Muscle of arm (tissue), 12 donors: ENCODE results near the gene ATF2. TPM values are rescaled to one million over a fixed set of nuclear protein-coding genes. Genes with fewer than 3 reads are reported as not detected.
"Not testable (repeated sequence)": the region's sequence is repeated elsewhere in the genome, so short reads cannot be mapped to it uniquely, and the experiment has no call there.

ENCODE experiments used
- DNase-seq: peaks from one replicate; pipeline ENCODE4 v3.0.0-alpha.2; 2013
- polyA plus RNA-seq, 12 donors: library from polyadenylated mRNA; unstranded; fragments of 120-200 nt; gene quantifications; one replicate each; pipeline ENCODE4 v1.2.1, GENCODE V29; 2013; ENCODE audit not compliant: insufficient read length in 12 of 12

ATF2 gene
- polyA plus RNA-seq, 12 donors = 31.9 to 51.3 (median 37.2) TPM; not detected in 1

- DNase-seq = no peak
Observed at GRCh38 chr2:175167076-175167791, 769 bp downstream of the ATF2 start.

DNA sequence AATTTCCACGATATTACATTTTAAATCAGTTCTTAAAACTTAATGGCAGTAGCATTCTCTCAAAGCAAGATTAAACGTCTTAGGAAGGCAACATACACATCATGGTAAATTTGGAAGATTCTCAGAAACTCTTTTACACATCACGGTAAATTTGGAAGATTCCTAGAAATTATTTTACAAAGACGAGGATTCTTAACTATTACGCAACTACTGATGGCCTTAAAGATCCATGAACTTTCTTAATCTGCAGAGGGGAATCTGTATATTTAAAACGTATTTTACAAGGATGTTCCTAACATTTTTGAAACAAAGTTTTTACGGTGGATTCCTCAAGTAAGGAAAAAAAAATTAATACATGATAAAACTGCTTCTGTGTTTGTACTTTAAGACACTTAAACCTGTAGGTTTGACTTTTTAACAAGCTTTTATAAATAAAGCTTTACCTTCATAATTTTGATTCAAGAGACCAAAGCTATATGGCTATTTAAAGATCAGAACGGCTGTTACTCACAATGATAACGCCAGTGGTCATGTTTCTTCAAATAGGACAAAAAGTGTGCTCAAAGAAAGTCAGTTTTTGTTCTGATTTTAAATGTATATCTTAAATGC, 1.7 kb downstream of the ATF2 start:
- no peak for DNase-seq

DNA sequence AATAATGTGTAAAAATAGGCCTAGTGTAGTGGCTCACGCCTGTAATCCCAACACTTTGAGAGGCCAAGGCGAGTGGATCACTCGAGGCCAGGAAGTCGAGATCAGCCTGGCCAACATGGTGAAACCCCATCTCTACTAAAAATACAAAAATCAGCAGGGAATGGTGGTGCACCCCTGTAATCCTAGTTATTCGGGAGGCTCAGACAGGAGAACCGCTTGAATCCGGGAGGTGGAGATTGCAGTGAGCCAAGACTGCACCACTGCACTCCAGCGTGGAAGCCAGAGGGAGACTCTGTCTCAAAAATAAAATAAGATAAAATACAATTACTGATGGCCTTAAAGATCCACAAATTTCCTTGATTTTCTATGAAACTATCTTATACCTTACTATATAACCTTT, 3.8 kb downstream of the ATF2 start:
- DNase-seq = no peak

- DNase-seq = no peak
Observed at GRCh38 chr2:175158894-175159293, 9.1 kb downstream of the ATF2 start.

DNA sequence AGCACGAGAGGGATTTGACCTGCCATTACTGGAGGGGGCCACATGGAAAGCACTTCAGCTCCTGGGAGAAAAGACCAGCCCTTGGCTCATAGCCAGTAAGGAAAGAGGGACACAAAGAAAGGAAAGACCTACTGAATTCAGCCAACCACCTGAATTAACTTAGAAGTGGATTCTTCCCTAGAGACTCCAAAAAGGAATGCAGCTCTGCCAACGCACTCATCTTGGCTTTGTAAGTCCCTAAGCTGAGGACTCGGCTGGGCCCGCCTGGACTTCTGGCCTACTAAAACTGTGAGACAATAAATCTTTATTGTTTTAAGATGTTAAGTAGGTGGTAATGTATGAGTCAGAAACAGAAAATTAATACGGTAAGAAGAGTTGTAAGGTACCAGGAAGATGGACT, 11.5 kb downstream of the ATF2 start:
- DNase-seq = no peak

DNA sequence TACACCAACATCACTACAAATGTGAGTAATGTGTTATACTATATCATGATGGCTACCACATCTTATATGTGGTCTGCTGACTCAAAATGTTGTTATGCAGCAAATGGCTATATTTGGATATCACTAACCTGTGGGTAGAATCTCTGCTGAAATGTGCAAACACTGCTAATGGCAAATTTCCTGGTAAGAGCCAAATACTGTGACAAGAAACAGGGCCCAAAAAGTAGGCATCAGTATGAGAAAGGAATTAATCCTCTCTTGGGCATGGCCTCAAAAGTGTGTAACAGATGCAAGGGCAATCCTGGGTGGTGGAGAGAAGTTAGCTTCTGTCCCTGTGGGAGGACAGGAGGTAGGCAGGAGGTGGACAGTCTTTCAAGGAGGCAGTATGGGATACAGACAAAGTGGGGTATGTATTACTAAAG, 13.3 kb downstream of the ATF2 start:
- DNase-seq = no peak

DNA sequence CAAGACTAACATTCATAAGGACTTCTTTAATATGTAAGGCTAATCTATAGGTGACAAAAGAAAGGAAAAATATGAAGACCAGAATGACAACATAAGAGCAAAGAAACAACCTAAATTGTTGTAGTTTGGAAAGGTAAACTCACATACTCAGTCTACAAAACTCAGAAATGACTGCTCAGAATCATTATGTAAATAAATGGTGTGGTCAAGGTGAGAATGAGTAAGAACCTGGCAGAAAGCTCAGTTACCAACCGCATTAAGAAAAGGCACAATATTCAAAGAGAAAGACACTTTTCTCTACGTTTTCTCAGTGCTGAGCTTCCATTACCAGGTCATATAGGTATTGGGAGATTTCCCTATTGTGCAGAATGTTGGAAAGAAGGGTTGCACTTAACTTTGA, 15.8 kb downstream of the ATF2 start:
- DNase-seq = no peak

GRCh38 chr2:175151791-175152190, 16.2 kb downstream of the ATF2 start:
- no peak for DNase-seq

GRCh38 chr2:175147186-175147585, 20.8 kb downstream of the ATF2 start:
- no peak for DNase-seq

- no peak for DNase-seq
Observed at GRCh38 chr2:175143678-175144077, 24.3 kb downstream of the ATF2 start.

GRCh38 chr2:175143191-175143590, 24.8 kb downstream of the ATF2 start:
- DNase-seq = no peak

DNA sequence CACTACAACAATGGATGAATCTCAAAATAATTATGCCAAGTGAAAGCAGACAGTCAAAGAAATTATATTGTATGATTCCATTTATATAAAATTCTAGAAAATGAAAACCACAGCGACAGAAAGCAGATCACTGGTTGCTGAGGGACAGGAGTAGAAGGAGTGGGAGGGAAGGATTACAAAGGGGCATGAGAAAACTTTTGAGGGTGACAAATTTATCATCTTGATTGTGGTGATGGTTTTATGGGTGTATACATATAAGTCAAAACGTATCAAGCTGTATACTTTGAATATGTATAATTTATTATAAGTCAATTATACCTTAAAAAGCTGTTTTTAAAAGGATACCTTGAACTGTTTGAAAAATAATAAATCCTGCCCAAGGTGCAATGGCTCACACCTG, 27.7 kb downstream of the ATF2 start:
- no peak for DNase-seq

GRCh38 chr2:175137793-175138192, 30.2 kb downstream of the ATF2 start:
- DNase-seq = no peak

- DNase-seq = no peak
Observed at GRCh38 chr2:175136334-175137215, 31.4 kb downstream of the ATF2 start.

DNA sequence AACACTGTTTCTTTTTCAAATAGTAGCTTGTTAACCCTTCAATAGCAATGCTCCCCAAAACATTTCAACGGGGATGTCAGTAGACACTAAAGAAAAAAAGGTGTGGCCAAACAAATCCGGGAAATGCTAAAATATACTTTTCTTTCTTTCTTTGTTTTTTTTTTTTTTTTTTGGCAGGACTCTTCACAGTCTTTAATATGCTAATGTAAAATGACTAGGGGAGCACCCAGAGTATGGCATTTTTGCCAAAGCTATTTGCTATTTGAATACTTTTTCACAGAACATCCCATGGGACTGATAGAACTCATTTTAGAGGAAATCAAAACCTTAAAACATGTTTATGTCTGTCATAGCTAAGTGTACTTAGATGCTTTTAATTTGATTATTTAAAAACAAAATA, 32.1 kb downstream of the ATF2 start:
- no peak for DNase-seq

GRCh38 chr2:175135177-175135576, 32.8 kb downstream of the ATF2 start:
- DNase-seq = no peak

GRCh38 chr2:175131252-175131651, 36.8 kb downstream of the ATF2 start:
- no peak for DNase-seq

DNA sequence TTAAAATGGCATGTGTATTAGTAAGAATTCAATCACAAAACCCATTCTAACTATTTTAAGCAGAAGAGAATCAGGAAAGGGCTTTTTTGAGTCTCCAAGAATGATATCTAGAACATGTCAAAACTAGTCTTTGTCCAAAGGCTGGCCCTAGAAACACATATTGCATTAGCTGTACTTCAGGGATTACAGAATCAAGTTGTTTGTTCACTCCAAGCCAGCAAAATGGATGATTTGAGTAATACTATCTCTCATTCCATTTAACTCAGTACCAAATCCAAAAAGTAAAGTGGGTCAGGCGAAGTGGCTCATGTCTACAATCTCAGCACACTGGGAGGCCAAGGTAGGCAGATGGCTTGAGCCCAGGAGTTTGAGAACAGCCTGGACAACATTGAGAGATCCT, 41.3 kb downstream of the ATF2 start:
- DNase-seq = no peak

DNA sequence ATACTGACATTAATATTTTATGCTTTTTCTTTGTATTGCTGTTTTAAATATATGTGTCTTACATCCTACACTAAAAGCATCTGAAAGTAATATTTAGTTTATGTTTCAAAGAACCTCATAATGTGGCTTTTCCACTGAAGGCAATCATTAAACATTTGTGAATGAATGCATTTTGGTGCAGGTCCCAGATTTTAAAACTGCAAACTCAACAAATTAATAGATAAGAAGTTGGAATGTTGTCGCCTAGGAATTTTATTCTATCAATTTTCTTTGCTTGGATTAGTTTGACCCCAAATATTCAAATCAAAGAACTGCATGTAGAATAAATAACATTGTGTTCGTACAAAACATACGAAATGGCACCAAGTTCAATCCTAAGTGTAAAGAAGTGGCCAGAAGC, 44.7 kb downstream of the ATF2 start:
- DNase-seq = no peak

DNA sequence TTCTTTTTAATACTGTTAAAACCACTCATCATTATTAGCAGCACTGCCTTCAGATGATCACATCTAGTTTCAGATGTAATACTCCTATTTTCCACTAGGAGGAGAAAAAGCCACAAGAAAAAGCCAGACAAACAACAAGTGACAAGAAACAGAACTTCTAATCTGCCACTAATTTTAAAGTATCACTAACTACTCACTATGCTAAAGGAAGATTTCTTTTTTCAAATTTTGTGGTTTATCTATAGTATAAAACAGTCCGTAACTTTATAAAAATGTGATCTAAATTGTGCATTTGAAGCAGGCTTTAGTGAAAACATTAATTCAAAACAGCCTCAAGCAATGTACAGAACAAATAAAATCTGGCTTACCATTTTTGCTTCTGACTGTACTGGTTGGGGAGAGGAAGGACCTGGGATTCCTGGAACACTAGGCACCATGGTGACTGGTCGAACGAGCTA, 56.8 kb downstream of the ATF2 start:
- peak; percentile 30 for DNase-seq

DNA sequence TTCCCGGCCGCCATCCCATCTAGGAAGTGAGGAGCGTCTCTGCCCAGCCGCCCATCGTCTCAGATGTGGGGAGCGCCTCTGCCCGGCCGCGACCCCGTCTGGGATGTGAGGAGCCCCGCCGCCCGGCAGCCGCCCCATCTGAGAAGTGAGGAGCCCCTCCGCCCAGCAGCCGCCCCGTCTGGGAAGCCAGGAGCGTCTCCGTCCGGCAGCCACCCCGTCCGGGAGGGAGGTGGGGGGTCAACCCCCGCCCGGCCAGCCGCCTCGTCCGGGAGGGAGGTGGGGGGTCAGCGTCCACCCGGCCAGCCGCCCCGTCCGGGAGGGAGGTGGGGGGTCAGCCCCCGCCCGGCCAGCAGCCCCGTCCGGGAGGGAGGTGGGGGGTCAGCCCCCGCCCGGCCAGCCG, 59.9 kb downstream of the ATF2 start:
- not testable (repeated sequence) for DNase-seq

GRCh38 chr2:175107146-175107545, 60.9 kb downstream of the ATF2 start:
- no peak for DNase-seq

DNA sequence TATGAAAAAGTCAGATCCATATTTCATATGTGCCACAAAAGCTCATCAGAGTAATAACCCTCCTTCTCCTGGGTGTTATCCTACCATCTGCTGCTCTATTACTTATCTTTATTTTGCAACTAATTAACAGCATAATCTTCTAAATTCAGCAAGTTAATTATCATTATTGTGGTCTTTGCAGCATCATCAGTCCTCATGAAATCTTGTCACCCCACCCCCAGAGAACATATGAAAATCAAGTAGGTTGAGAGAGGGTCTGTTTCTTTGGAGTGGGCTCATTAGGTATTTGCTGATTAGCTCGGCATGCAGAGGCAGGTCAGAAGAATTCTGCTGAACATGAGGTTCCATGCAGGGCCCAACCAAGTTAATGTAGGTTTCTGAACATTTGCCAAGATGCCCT, 64.8 kb downstream of the ATF2 start:
- no peak for DNase-seq
